Astrocyte of the cerebellum (primary cell): ENCODE measurements around the gene ZBTB20.

Experiments
- DNase-seq: peaks from one replicate; pipeline ENCODE4 v3.0.0-alpha.2; 2011; ENCODE audit warnings: low read depth
- H3K4me3 ChIP-seq: 2 replicates; pipeline ENCODE4 v1.5.1; 2011; ENCODE audit warnings: mild to moderate bottlenecking, low read depth, low read length, moderate library complexity
- in situ Hi-C: cut with HindIII; loops from 2 replicates; pipeline ENCODE4 v1.10.0; 2017; ENCODE audit warnings: low sequenced_read_pairs
- TF ChIP-seq, protein P1 (sequence below): IDR thresholded peaks from 2 replicates; pipeline ENCODE4 v1.5.1; 2012; ENCODE audit warnings: low read length, low read depth, moderate library complexity, mild to moderate bottlenecking; ENCODE audit errors: missing control alignments

ZBTB20 gene

GRCh38 chr3:114452937-114453336 lies 694.2 kb downstream of the ZBTB20 start:
- in situ Hi-C loops = no loop called here
- DNase-seq = no peak

DNA sequence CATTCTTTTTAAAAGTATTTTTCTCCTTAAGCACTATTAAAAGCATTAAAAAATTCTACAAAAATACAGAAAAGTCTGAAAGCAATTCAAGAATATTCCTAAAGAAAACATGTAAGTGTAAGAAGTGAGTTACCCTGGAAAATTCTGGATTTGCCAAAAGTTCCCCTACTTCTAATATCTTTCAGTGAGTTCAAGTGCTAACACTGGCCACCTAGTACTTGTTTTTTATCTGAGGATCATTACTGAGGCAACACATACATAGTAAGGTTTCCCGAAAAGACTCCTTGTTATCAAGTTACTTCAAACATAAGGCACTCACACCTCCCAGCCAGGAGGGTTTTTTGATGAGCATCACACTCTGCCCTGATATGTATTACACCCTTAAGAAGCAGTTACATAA lies 694.8 kb downstream of the ZBTB20 start:
- no peak overlapping the region for H3K4me3 ChIP-seq
- DNase-seq = no peak
- TF ChIP-seq, protein P1, sequence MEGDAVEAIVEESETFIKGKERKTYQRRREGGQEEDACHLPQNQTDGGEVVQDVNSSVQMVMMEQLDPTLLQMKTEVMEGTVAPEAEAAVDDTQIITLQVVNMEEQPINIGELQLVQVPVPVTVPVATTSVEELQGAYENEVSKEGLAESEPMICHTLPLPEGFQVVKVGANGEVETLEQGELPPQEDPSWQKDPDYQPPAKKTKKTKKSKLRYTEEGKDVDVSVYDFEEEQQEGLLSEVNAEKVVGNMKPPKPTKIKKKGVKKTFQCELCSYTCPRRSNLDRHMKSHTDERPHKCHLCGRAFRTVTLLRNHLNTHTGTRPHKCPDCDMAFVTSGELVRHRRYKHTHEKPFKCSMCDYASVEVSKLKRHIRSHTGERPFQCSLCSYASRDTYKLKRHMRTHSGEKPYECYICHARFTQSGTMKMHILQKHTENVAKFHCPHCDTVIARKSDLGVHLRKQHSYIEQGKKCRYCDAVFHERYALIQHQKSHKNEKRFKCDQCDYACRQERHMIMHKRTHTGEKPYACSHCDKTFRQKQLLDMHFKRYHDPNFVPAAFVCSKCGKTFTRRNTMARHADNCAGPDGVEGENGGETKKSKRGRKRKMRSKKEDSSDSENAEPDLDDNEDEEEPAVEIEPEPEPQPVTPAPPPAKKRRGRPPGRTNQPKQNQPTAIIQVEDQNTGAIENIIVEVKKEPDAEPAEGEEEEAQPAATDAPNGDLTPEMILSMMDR = no peak
- in situ Hi-C loops = no loop called here

More at GRCh38 chr3:114452937-114453336, 694.2 kb downstream of the ZBTB20 start:
- TF ChIP-seq, protein P1 = no peak
- no peak overlapping the region for H3K4me3 ChIP-seq

DNA sequence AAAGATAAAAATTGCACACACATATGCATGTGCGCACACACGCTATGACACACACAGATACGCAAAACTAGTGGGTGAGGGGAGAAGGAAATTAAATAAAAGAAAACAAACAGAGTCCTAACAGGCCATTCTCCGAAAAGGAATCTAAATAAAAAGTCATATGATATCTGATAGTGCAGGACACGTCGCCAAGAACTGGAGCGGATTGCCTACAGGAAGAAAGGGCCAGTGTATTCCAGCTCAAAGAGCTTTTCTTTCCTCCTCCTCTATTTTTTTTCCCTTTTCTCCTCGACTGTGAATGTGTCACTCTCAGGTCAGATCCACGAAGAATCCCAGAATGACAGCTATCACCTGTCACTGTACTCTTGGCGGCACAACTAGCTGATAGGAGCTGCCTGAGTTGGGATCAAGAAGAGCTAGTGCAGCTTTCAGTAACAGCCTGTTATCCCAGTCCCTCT lies 695.5 kb downstream of the ZBTB20 start:
- TF ChIP-seq, protein P1 = no peak
- DNase-seq = no peak
- no peak overlapping the region for H3K4me3 ChIP-seq
- in situ Hi-C loops = no loop called here

GRCh38 chr3:114451051-114451451 lies 696.0 kb downstream of the ZBTB20 start:
- TF ChIP-seq, protein P1 = no peak
- in situ Hi-C loops = no loop called here
- DNase-seq = no peak
- no peak overlapping the region for H3K4me3 ChIP-seq

DNA sequence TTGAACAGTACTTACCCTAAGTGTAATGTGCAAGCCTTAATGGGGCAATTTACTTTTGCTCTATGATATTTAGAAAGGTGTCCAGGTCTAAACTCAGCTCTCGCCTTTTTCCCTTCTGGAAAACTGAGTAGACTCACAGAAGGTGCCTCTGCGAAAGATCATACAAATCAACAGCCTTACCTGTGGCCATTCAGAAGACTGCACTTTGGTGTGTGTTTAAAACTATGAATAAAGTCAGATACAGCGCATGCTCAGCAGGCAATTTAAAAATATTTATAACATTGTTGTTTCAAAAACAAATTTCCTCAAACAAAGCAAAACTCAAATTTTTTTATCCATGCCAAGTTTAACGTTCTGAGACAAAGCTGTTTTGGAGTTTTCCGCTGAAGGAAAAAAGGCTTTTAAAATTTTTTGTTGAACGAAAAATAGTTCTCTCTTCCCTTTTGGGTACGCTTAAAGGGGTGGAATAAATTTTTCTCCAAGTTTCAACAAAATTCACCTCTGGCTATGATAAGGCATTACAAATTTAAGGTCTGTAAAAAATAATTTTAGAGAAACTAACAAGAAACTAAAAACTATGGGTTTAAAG lies 697.0 kb downstream of the ZBTB20 start:
- no peak overlapping the region for H3K4me3 ChIP-seq

GRCh38 chr3:114449271-114450007 lies 697.6 kb downstream of the ZBTB20 start:
- in situ Hi-C loops = no loop called here
- H3K4me3 ChIP-seq = no peak overlapping the region
- TF ChIP-seq, protein P1 = no peak

More for the DNA sequence above, 697.0 kb downstream of the ZBTB20 start:
- TF ChIP-seq, protein P1 = no peak
- in situ Hi-C loops = no loop called here
- no peak for DNase-seq

More at GRCh38 chr3:114449271-114450007, 697.6 kb downstream of the ZBTB20 start:
- no peak for DNase-seq
